Pancreas (tissue), 10 donors: ENCODE data around the gene FRYL. TPM values are rescaled to one million over a fixed set of nuclear protein-coding genes. Genes with fewer than 3 reads are reported as not detected.

ENCODE experiments used
- ATAC-seq, 4 donors: fragments of 200-7000 bp; cut with Tn5 transposase; one replicate each; pipeline versions ENCODE4 v1.8.0 to v1.9.1; 2020; ENCODE audit warnings: mild to moderate bottlenecking in 4 of 4, moderate library complexity in 4 of 4
- DNase-seq, 6 donors: peaks; one replicate each; pipeline ENCODE4 v3.0.0-alpha.2; 2020
- FAIRE-seq: peaks from 2 replicates; lab custom pipeline; 2012; peaks lifted over from hg19 to GRCh38; lab: Jason Lieb, UNC
- H3K27ac ChIP-seq, 4 donors: fragments of 200-600 bp; sonication (generic); 1 replicate in 3 of 4; 2 replicates in 1 of 4; pipeline versions ENCODE4 v1.5.0 to v1.8.0; 2020
- H3K27me3 ChIP-seq, 4 donors: fragments of 200-600 bp; one replicate each; pipeline ENCODE4 v1.8.0; 2021
- H3K36me3 ChIP-seq, 3 donors: fragments of 200-600 bp; sonication (generic) in 1 of 3; one replicate each; pipeline versions ENCODE4 v1.5.0 to v1.8.0; 2020 to 2021
- H3K4me1 ChIP-seq, 3 donors: fragments of 200-600 bp; one replicate each; pipeline ENCODE4 v1.8.0; 2021
- H3K4me3 ChIP-seq, 4 donors: fragments of 200-600 bp; sonication (generic) in 2 of 4; one replicate each; pipeline versions ENCODE4 v1.5.0 to v1.8.0; 2020 to 2021
- H3K9me3 ChIP-seq, 4 donors: fragments of 200-600 bp; one replicate each; pipeline ENCODE4 v1.8.0; 2021
- WGBS, 2 donors: extraction: QIAGEN DNeasy Blood & Tissue Kit; methylation state at CpG; one replicate each; pipeline ENCODE4 v1.1.7; 2013; 5-methylcytosine and 5-hydroxymethylcytosine counted together
- intact Hi-C, 3 donors: fragments of 100-400 bp; cut with DNase I; formaldehyde crosslinking; loops; one replicate each; pipeline versions ENCODE4 v1.11.1 to v1.14.2; 2022
- polyA plus RNA-seq, 2 donors: library from polyadenylated mRNA; stranded (reverse); fragments of 200-250 nt; gene quantifications; one replicate each; pipeline ENCODE4 v1.2.3, GENCODE V29; 2013
- total RNA-seq, 6 donors: library from RNA; stranded (reverse); fragmentation: NEBNext Ultra II Directional in 4 of 6; extraction: Animal tissue kit (Norgen Biotek cat#: 25700) in 4 of 6; gene quantifications; one replicate each; pipeline versions ENCODE4 v1.2.1 to v1.2.4, GENCODE V29; 2021 to 2023
- TF ChIP-seq, protein P1 (sequence below), 4 donors: fragments of 200-600 bp; sonication (generic) in 3 of 4; IDR thresholded peaks; one replicate each; pipeline versions ENCODE4 v1.5.0 to v1.8.0; 2021; ENCODE audit warnings: antibody characterized with exemption in 4 of 4
- donor health status: healthy with polysubstance abuse.
- donor health status: DM: no; HTN: no; CAD: no; lungs with moderate emphysema.
- donor health status: DM: no; HTN: no; CAD: no.
- donor health status: control.
- donor health status: control.
- donor health status: Bipolar disorder and iron deficiency.
- donor health status: DM: yes; HTN: yes; CAD: no.
- donor health status: DM: no; HTN: no; CAD: no.
- donor health status: DM: no; HTN: no; CAD: no.
- donor health status: DM: yes; HTN: yes; CAD: no.

The FRYL gene
- total and polyA plus RNA-seq, 8 donors = 9.1 to 38.7 (median 20.7) TPM

DNA sequence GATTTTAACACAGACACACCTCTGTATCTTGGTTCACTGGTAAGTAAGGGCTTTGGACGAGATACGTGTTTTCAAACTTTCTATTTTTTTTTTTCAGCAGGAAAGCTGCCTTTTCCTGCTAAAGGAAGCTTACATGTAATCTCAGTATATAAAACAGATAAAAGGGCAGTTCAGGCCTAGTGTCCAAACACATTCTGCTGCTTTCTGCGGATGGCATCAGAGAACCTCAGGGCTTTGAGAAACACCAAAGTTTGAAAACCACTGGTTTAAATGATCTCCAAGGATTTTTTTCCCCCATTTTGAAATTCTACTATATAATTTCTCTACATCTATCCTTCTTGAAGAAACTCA is 214.1 kb downstream of the FRYL start:
- no peaks in the 10 kb centered on the region for H3K27me3 ChIP-seq
- TF ChIP-seq, protein P1, sequence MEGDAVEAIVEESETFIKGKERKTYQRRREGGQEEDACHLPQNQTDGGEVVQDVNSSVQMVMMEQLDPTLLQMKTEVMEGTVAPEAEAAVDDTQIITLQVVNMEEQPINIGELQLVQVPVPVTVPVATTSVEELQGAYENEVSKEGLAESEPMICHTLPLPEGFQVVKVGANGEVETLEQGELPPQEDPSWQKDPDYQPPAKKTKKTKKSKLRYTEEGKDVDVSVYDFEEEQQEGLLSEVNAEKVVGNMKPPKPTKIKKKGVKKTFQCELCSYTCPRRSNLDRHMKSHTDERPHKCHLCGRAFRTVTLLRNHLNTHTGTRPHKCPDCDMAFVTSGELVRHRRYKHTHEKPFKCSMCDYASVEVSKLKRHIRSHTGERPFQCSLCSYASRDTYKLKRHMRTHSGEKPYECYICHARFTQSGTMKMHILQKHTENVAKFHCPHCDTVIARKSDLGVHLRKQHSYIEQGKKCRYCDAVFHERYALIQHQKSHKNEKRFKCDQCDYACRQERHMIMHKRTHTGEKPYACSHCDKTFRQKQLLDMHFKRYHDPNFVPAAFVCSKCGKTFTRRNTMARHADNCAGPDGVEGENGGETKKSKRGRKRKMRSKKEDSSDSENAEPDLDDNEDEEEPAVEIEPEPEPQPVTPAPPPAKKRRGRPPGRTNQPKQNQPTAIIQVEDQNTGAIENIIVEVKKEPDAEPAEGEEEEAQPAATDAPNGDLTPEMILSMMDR (IDR thresholded peaks at IDR 0.05) = no peak
- intact Hi-C loops = no loop called here
- H3K4me1 ChIP-seq = no peaks in the 10 kb centered on the region
- H3K27ac ChIP-seq = no peak overlapping the region
- H3K36me3 ChIP-seq = peaks cover 0 to 24% (median 7%) of the 10 kb centered on the region in 3 donors
- H3K9me3 ChIP-seq = no peaks in the 10 kb centered on the region
- ATAC-seq (no peak), DNase-seq (no peak), FAIRE-seq (no peak)
- H3K4me3 ChIP-seq = no peak overlapping the region
- WGBS, 2 donors = 68 to 76% methylated on average over 3 of the region's 3 CpGs

DNA sequence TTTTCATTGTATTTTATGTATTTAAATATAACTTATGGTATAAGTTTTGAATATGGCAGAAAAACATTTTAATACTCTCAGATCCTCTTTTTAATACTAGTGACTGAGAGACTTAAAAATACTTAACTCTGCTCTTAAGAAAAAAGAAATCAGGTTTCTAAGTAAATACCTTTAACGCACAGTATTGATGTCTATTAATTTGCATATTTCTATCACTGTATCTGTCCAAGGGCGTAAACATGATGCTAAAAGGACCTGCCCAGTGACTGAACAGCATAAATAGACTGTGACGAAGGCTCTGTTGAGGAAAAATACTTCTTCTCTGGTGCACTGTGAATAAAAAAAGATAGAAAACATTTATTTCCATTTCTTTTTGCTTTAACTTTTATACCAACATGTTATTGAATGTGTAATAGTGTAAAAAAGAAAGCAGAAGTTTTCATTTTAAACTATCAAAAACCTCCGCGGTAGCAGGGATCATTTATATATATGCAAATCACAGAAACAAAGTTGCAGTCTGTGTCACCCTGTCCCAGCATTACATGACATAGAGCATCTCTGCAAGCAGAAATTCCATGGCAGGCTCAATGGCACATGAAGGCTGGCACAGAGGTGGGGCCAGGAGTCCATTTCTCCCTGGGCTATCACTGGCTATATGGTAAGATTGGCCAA is 214.6 kb downstream of the FRYL start:
- H3K27me3 ChIP-seq = no peaks in the 10 kb centered on the region
- no peaks in the 10 kb centered on the region for H3K9me3 ChIP-seq
- WGBS, 2 donors = 88 to 92% methylated on average over 5 of the region's 5 CpGs
- H3K36me3 ChIP-seq = peaks cover 0 to 28% (median 8%) of the 10 kb centered on the region in 3 donors
- no peaks in the 10 kb centered on the region for H3K4me1 ChIP-seq
- no peak overlapping the region for H3K4me3 ChIP-seq
- DNase-seq (no peak), ATAC-seq (no peak), FAIRE-seq (no peak)
- intact Hi-C loops = no loop called here
- H3K27ac ChIP-seq = no peak overlapping the region
- TF ChIP-seq, protein P1 (IDR thresholded peaks at IDR 0.05) = no peak

DNA sequence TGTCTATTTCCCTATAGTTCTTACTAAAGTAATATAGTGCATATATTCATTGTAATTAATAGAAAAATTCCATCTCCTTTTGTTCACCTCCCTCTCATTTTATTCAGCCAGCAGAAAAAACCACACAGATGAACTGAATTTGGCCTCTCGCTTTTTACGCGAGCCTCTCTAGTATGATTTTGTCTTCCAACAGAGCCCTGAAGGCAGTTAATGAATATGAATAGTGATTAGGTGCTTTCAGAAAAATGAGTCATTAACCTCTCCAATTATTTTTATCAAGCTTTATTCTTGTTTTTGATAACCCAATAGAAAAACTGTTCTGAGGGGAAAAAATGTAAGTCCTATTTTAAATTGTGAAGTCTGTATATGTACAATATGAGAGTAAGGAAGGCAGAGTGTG is 215.9 kb downstream of the FRYL start:
- intact Hi-C loops = no loop called here
- FAIRE-seq (no peak), ATAC-seq (no peak), DNase-seq (no peak)
- H3K27me3 ChIP-seq = no peaks in the 10 kb centered on the region
- no peak overlapping the region for H3K4me3 ChIP-seq
- H3K27ac ChIP-seq = no peak overlapping the region
- TF ChIP-seq, protein P1 (IDR thresholded peaks at IDR 0.05) = no peak
- no peaks in the 10 kb centered on the region for H3K4me1 ChIP-seq
- peaks cover 0 to 26% (median 13%) of the 10 kb centered on the region in 3 donors for H3K36me3 ChIP-seq
- no peaks in the 10 kb centered on the region for H3K9me3 ChIP-seq
- WGBS, 2 donors = 97 to 98% methylated on average over 3 of the region's 3 CpGs

DNA sequence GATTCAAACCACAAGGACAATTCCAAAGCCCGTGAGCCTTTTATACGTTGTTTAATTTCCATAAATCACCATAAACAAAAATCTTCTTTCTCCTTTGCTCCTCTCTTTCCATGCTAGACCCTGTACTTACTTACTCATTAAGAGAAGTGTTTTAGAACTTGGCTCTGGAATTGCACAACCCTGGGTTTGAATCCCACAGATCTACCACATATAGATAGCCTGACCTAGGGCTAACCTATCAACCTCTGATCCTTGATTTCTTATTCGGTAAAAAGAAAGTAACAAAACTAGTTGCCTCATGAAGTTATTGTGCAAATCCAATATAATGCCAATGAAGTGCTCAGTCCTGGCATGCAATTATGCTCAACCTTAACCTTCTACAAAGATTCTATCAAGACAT is 221.3 kb downstream of the FRYL start:
- 96 to 97% methylated on average over 3 of the region's 3 CpGs for WGBS, 2 donors

DNA sequence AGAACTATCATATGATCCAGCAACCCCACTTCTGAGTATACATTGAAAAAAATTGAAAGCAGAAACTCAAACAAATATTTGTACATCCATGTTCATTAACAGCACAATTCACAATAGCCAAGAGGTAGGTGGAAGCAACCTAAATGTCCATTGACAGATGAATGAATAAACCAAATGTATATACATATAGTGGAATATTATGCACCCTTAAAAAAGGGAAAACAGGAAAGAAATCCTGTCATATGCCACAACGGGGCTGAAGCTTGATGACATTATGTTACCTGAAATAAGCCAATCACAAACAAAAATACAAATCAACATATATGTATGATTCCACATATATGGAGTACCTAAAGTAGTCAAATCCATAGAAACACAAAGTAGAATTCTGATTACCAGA is 222.1 kb downstream of the FRYL start:
- Histone ChIP-seq H3K27me3 (no peaks in the 10 kb centered on the region), H3K9me3 (no peaks in the 10 kb centered on the region), H3K4me1 (no peaks in the 10 kb centered on the region), H3K27ac (no peak overlapping the region), H3K4me3 (no peak overlapping the region), H3K36me3 (peaks cover 2 to 44% (median 13%) of the 10 kb centered on the region in 3 donors)
- intact Hi-C loops = no loop called here
- no peak for FAIRE-seq
- DNase-seq = no peak
- 94 to 97% methylated on average over 1 of the region's 1 CpG for WGBS, 2 donors
- TF ChIP-seq, protein P1 (IDR thresholded peaks at IDR 0.05) = no peak
- no peak for ATAC-seq

More for the DNA sequence above, 221.3 kb downstream of the FRYL start:
- no peak overlapping the region for H3K4me3 ChIP-seq
- peaks cover 2 to 44% (median 13%) of the 10 kb centered on the region in 3 donors for H3K36me3 ChIP-seq
- H3K9me3 ChIP-seq = no peaks in the 10 kb centered on the region
- FAIRE-seq (no peak), DNase-seq (no peak), ATAC-seq (no peak)
- no peak overlapping the region for H3K27ac ChIP-seq
- H3K27me3 ChIP-seq = no peaks in the 10 kb centered on the region
- TF ChIP-seq, protein P1 (IDR thresholded peaks at IDR 0.05) = no peak
- intact Hi-C loops = no loop called here
- no peaks in the 10 kb centered on the region for H3K4me1 ChIP-seq
